Fibroblast of skin of left biceps (primary cell): ENCODE measurements around the gene ASH1L.
A peak's percentile ranks its signal among the peaks of the same experiment; 100 is the strongest.

Experiments used
- DNase-seq, 2 experiments: peaks; one replicate each; pipeline ENCODE4 v3.0.0-alpha.2; 2013; ENCODE audit warnings: low read depth in 2 of 2

The ASH1L gene

GRCh38 chr1:155326631-155327037 lies 236.0 kb downstream of the ASH1L start:
- no peak for DNase-seq

DNA sequence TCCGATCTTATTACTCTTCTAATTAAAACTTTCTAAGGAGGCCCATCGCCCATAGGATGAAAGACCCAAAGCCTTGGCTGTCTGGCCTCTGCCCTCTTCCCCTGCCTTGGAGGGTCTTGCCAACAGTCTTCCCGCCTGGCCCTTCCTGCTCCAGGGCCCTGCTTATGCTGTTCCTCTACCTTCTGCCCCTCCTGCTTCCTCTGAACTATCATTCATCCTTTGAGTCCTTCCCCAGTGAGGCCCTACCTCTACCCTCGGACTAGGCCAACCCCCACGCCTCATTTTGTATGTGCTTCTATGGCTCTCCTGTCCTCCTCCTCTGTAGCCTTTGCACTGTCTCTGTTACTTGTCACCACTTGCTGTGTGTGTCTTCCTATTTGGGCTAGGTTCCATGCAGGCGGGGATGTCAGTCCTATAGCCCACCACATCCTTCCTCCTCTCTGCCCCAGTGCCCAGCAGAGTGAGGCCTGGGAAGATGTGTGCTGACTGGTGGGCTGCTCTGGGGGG lies 236.5 kb downstream of the ASH1L start:
- DNase-seq = no peak

DNA sequence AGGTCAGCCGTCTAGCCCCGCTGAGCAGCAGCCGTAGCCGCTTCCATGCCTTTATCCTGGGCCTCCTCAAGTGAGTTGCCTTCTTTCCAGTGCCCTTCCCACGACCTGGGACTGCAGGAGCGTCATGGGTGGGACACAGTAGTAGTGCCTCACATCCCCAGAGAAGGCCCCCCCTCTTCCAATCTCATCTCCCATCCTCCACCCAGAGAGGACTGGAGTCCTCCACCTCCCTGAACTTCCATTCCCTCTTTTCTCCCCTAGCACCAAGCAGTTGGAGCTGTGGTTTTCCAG lies 237.1 kb downstream of the ASH1L start:
- no peak for DNase-seq

- no peak for DNase-seq
Measured at GRCh38 chr1:155324717-155325602, 237.6 kb downstream of the ASH1L start.

- peak; percentile 83 to 84 for DNase-seq
Measured at GRCh38 chr1:155324037-155324716, 238.4 kb downstream of the ASH1L start.

DNA sequence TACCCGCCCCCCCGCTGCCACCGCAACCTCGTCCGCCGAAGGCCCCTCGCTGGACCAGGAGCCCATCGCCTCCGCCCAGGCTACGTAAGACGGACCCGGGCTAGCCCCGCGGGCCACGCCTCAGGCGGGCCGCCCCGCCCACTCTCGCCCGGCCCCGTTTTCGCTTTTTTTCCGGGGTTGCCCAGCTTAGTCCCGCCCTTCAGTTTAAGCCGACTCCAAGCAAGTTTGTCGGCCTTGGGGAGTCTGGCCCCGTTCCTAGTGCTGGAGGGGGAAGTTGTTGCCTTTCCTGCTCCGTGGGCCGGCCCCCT lies 238.9 kb downstream of the ASH1L start:
- peak; percentile 64 to 67 for DNase-seq

GRCh38 chr1:155322953-155323728 lies 239.5 kb downstream of the ASH1L start:
- DNase-seq = peak; percentile 64 to 67

DNA sequence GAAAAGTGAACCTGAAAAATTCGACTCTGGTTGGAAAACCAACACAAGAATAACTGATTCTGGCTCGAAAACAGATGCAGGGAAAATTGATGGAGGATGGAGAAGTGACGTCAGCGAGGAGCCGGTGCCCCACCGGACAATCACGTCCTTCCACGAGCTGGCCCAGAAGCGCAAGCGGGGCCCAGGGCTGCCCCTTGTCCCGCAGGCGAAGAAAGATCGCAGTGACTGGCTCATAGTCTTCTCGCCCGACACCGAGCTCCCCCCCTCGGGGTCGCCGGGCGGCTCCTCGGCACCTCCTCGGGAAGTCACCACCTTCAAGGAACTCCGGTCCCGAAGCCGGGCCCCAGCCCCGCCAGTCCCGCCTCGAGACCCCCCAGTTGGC lies 240.0 kb downstream of the ASH1L start:
- DNase-seq = no peak

DNA sequence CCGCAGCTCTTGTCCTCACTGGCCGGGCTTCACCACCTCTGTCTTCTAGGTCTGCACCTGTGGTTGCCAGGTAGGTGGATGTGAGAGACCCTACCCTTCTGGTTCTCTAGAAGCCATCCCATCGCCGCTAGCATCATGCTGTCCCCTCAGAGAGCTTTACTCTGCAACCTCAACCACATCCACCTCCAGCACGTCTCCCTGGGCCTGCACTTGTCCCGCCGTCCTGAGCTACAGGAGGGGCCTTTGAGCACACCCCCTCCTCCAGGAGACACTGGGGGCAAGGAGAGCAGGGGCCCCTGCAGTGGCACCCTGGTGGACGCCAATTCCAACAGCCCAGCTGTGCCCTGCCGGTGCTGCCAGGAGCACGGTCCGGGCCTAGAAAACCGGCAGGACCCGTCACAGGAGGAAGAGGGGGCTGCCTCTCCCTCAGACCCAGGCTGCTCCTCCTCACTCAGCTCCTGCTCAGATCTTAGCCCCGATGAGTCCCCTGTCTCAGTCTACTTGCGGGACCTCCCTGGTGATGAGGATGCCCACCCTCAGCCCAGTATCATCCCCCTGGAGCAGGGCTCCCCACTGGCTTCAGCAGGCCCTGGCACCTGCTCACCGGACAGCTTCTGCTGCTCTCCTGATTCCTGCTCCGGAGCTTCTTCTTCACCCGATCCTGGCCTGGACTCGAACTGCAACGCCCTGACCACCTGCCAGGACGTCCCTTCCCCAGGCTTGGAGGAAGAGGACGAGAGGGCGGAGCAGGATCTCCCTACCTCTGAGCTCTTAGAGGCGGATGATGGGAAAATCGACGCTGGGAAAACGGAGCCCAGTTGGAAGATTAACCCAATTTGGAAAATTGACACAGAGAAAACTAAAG lies 240.7 kb downstream of the ASH1L start:
- no peak for DNase-seq

DNA sequence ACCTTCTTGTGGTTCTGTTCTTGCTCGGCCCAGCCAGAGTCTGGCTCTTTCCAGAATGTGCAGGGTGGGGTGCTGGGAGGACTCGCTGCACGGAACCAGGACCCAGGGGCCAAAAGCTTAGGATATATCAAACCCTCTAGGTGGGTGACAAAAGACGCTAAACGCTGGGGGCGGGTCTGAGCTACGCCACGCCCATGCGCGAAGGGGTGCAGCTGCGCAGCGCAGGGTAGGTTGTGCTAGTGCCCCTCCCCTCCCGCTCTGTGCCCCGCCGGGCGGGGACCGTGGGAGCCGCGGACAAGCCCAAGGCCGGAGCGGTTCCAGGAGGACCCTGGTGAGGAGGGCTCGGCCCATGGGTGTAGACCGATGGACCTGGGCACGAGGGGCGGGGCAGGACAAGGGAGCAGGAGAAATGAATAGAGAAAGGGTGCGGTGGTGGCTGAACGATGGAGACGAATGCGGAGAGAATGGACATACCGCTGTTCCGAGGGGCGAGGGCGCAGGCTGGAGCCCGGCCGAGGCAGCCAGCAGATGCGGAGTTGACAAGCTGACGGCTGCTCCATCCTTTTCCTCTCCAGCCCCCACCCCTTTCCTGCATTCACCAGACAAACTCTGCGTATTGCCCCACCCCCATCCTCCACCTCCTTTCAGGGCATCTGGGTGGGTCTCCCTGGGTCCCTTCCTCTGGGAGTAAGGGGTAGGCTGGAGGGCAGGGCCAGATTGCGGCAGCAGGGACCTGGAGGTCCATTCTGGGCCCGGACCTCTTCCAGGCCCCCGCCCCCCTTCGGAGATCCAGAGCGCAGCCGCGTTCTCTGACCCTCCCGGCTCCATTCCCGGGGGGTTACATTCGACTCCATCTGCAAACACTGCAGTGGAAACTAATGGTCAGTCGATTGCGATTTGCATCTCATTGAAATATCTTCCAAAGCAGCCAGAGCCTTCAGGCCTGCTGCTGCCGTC lies 241.7 kb downstream of the ASH1L start, which contains the start of gene RUSC1:
RUSC1 (plus strand) TSS at position 234 of the 957 bp plus-strand sequence. CDS start 880 bp downstream, outside the sequence.
- DNase-seq = peak in 1 of 2 experiments; percentile 17

- DNase-seq = no peak
Measured at GRCh38 chr1:155320252-155320651, 242.4 kb downstream of the ASH1L start.

GRCh38 chr1:155319536-155319935 lies 243.1 kb downstream of the ASH1L start:
- DNase-seq = no peak

DNA sequence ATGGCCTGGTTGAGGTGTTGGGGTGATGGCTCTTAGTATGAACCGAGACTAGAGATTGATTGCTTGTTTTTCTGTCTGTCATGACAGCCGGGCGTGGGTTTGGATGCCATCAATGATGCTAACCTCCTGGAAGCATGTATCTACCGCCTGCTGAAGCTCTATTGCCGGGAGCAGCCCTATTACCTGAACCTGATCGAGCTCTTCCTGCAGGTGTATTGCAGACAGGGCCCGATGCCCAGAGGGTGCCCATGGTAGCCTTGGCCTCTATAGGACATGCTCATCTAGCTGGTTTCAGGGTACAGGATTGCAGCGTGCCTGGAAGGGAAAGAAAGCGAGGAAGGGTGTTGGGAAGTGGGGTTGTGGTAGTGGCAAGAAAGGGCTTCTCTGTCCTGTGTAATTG lies 244.5 kb downstream of the ASH1L start:
- DNase-seq = no peak

DNA sequence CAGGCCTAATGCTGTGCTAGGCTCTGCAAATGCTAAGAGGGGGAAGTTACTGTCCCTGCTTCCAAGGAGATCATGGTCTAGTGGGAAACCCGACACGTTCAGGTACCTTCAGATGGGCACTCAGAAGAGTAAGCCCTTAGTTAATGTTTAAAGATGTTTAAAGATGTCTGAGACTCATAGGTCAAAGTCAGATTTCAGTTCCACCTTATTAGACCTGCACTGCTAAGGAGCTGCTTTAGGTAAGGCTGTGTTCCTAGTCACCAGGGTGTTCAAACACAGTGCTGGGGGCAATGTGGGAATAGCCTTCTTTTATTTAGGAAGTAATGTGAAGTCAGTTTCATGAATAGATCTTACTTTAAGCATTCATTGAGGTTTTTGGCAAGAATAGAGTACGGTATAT lies 245.7 kb downstream of the ASH1L start:
- no peak for DNase-seq

- DNase-seq = no peak
Measured at GRCh38 chr1:155313261-155313660, 249.3 kb downstream of the ASH1L start.

GRCh38 chr1:155309423-155310021 lies 253.1 kb downstream of the ASH1L start:
- DNase-seq = no peak

DNA sequence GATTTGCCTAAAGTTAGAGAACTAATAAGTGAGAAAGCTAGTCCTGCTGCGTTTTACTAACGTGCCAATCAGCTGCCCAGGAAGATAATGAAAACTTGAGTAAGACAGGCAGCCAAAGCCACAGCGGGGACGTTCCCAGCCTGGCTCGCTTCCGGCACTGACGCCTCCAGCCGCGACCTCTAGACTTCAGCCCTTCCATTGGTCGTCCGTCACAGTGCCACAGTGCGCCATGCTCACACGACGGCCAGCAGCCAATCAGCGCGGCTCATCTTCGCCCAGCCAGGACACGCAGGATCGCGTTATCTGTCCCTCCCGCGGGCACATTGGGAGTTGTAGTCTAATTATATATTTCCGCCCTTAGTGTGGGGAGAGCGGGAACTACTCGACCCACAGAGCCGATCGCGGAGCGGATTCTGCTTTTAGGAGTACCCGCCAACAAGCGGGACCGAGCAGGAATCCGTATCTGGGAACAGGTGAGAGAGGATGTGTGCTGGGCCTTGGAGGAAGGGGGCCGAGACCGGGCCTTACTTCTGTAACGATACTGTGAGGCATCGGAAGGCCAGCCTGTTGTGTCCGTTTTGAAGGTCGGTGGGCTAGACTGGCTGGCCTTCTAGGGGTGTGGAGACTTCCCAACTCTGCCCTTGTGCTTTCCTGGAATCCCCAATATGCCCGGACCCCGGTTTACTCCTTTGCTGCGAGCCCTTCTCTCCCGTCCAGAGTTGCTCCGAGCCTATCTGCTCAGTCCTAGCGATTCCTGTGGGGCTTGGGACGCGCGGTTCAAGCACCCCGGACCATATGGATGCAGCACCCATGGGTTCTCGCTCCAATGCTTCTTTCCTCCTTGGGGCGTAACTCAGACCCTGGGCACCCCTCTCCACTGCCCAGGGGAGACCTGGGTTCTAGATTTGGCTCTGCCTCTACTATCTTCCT lies 253.8 kb downstream of the ASH1L start, which contains the start of gene FDPS:
FDPS (plus strand) TSS at position 374 of the 930 bp plus-strand sequence. CDS start 924 bp downstream, outside the sequence.
- DNase-seq = peak; percentile 96

DNA sequence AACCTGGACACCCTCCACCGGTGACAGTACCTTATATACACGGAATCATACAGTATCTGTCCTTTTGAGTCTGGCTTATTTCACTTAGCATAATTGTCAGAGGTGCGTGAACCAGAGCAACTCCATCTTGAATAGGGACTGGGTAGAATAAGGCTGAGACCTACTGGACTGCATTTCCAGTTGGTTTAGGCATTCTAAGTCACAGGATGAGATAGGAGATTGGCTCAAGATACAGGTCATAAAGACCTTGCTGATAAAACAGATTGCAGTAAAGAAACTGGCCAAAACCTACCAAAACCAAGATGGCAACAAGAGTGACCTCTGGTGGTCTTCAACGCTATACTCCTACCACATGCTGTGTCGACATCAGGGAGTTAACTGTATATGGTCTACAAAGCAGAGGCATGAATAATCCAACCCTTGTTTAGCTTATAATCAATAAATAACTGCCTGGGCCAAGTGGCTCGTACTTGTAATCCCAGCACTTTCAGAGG lies 255.3 kb downstream of the ASH1L start:
- peak in 1 of 2 experiments; percentile 12 for DNase-seq
